ENCODE data around the gene B4GALT2. TPM values are rescaled to one million over a fixed set of nuclear protein-coding genes. Genes with fewer than 3 reads are reported as not detected.

Gene B4GALT2
- total RNA-seq (10 to 100 TPM; 34.8 to 85.7 TPM), polyA plus RNA-seq (ENCODE audit: insufficient read length in 2 of 2) (100 to 1,000 TPM; 134 to 139 TPM)
- long read RNA-seq, donor 1, transcript B4GALT2-203 (7 exons, 2,203 nt) = major isoform, 51 of 104 reads
- long read RNA-seq, donor 1, partial matches to known transcripts = 40 of 104 reads
- long read RNA-seq, donor 1, other reads (novel, unspliced or antisense) = 12 of 104 reads
- long read RNA-seq, donor 2, transcript B4GALT2-203 (7 exons, 2,203 nt) = major isoform, 24 of 47 reads
- long read RNA-seq, donor 2, partial matches to known transcripts = 22 of 47 reads
- long read RNA-seq, donor 2, other reads (novel, unspliced or antisense) = 0 of 47 reads
- long read RNA-seq, donor 3, transcript B4GALT2-203 (7 exons, 2,203 nt) = major isoform, 16 of 50 reads
- long read RNA-seq, donor 3, partial matches to known transcripts = 31 of 50 reads
- long read RNA-seq, donor 3, other reads (novel, unspliced or antisense) = 0 of 50 reads
- long read RNA-seq, donor 4, transcript B4GALT2-203 (7 exons, 2,203 nt) = major isoform, 15 of 28 reads
- long read RNA-seq, donor 4, partial matches to known transcripts = 13 of 28 reads
- long read RNA-seq, donor 4, other reads (novel, unspliced or antisense) = 0 of 28 reads

GRCh38 chr1:43978551-43979260 lies at the start of gene B4GALT2:
Gene B4GALT2, plus strand, starts transcription at chr1:43979210. Its CDS starts 1,951 bp downstream, at chr1:43981161.
- peak within 1 kb of the TSS; percentile 4 for H3K27ac ChIP-seq (ENCODE audit: low read depth, low read length)
- DNase-seq (ENCODE audit: low read depth in 4 of 6, low spot score in 6 of 6) = peak in 2 of 6 donors; percentile 70 to 80
- H3K4me1 ChIP-seq (ENCODE audit: control insufficient read depth, insufficient read depth, low read length) = peaks cover 72% of the 10 kb centered on the region

GRCh38 chr1:43930168-43930948 lies 48.7 kb upstream of the B4GALT2 start:
- Histone ChIP-seq H3K9me3 (ENCODE audit: control insufficient read depth, insufficient read depth, low read length) (no peaks in the 10 kb centered on the region), H3K4me1 (ENCODE audit: control insufficient read depth, insufficient read depth, low read length) (peaks cover 29% of the 10 kb centered on the region), H3K27me3 (ENCODE audit: control insufficient read depth, insufficient read depth, low read length) (peaks cover 19% of the 10 kb centered on the region), H3K27ac (ENCODE audit: low read depth, low read length) (no peak overlapping the region), H3K4me3 (ENCODE audit: low read depth, low read length) (no peak overlapping the region), H3K36me3 (ENCODE audit: control insufficient read depth, insufficient read depth, low read length) (peaks cover 27% of the 10 kb centered on the region)
- no peak for DNase-seq (ENCODE audit: low read depth in 4 of 6, low spot score in 6 of 6)
- WGBS (ENCODE audit: insufficient coverage) = 95% methylated on average over 8 of the region's 10 CpGs

More at GRCh38 chr1:43978551-43979260, at the start of gene B4GALT2:
- H3K36me3 ChIP-seq (ENCODE audit: control insufficient read depth, insufficient read depth, low read length) = peaks cover 53% of the 10 kb centered on the region
- H3K27me3 ChIP-seq (ENCODE audit: control insufficient read depth, insufficient read depth, low read length) = no peaks in the 10 kb centered on the region
- H3K9me3 ChIP-seq (ENCODE audit: control insufficient read depth, insufficient read depth, low read length) = no peaks in the 10 kb centered on the region
- WGBS (ENCODE audit: insufficient coverage) = 3% methylated on average over 54 of the region's 54 CpGs
- H3K4me3 ChIP-seq (ENCODE audit: low read depth, low read length) = peak within 1 kb of the TSS; percentile 48

GRCh38 chr1:43930949-43931275 lies 48.1 kb upstream of the B4GALT2 start:
- no peaks in the 10 kb centered on the region for H3K9me3 ChIP-seq (ENCODE audit: control insufficient read depth, insufficient read depth, low read length)
- peaks cover 34% of the 10 kb centered on the region for H3K4me1 ChIP-seq (ENCODE audit: control insufficient read depth, insufficient read depth, low read length)
- H3K36me3 ChIP-seq (ENCODE audit: control insufficient read depth, insufficient read depth, low read length) = peaks cover 27% of the 10 kb centered on the region
- H3K4me3 ChIP-seq (ENCODE audit: low read depth, low read length) = no peak overlapping the region
- no peak overlapping the region for H3K27ac ChIP-seq (ENCODE audit: low read depth, low read length)
- DNase-seq (ENCODE audit: low read depth in 4 of 6, low spot score in 6 of 6) = no peak
- WGBS (ENCODE audit: insufficient coverage) = 79% methylated on average over 4 of the region's 4 CpGs
- peaks cover 19% of the 10 kb centered on the region for H3K27me3 ChIP-seq (ENCODE audit: control insufficient read depth, insufficient read depth, low read length)

GRCh38 chr1:43931711-43932660 lies 47.0 kb upstream of the B4GALT2 start:
- no peaks in the 10 kb centered on the region for H3K9me3 ChIP-seq (ENCODE audit: control insufficient read depth, insufficient read depth, low read length)
- peaks cover 26% of the 10 kb centered on the region for H3K36me3 ChIP-seq (ENCODE audit: control insufficient read depth, insufficient read depth, low read length)
- H3K27ac ChIP-seq (ENCODE audit: low read depth, low read length) = no peak overlapping the region
- H3K27me3 ChIP-seq (ENCODE audit: control insufficient read depth, insufficient read depth, low read length) = peaks cover 19% of the 10 kb centered on the region
- DNase-seq (ENCODE audit: low read depth in 4 of 6, low spot score in 6 of 6) = no peak
- H3K4me3 ChIP-seq (ENCODE audit: low read depth, low read length) = no peak overlapping the region
- H3K4me1 ChIP-seq (ENCODE audit: control insufficient read depth, insufficient read depth, low read length) = peaks cover 41% of the 10 kb centered on the region
- 85% methylated on average over 9 of the region's 13 CpGs for WGBS (ENCODE audit: insufficient coverage)

- DNase-seq (ENCODE audit: low read depth in 4 of 6, low spot score in 6 of 6) = no peak
- H3K4me1 ChIP-seq (ENCODE audit: control insufficient read depth, insufficient read depth, low read length) = peaks cover 45% of the 10 kb centered on the region
- no peaks in the 10 kb centered on the region for H3K9me3 ChIP-seq (ENCODE audit: control insufficient read depth, insufficient read depth, low read length)
- 20% methylated on average over 8 of the region's 8 CpGs for WGBS (ENCODE audit: insufficient coverage)
- H3K27me3 ChIP-seq (ENCODE audit: control insufficient read depth, insufficient read depth, low read length) = peaks cover 19% of the 10 kb centered on the region
- peak overlapping the region; percentile 22 for H3K4me3 ChIP-seq (ENCODE audit: low read depth, low read length)
- peaks cover 30% of the 10 kb centered on the region for H3K36me3 ChIP-seq (ENCODE audit: control insufficient read depth, insufficient read depth, low read length)
- H3K27ac ChIP-seq (ENCODE audit: low read depth, low read length) = no peak overlapping the region
Observed at GRCh38 chr1:43932786-43933385, 46.1 kb upstream of the B4GALT2 start.

- Histone ChIP-seq H3K9me3 (ENCODE audit: control insufficient read depth, insufficient read depth, low read length) (no peaks in the 10 kb centered on the region), H3K36me3 (ENCODE audit: control insufficient read depth, insufficient read depth, low read length) (peaks cover 30% of the 10 kb centered on the region), H3K27ac (ENCODE audit: low read depth, low read length) (no peak within 1 kb of the TSS), H3K4me3 (ENCODE audit: low read depth, low read length) (peak within 1 kb of the TSS; percentile 22), H3K4me1 (ENCODE audit: control insufficient read depth, insufficient read depth, low read length) (peaks cover 46% of the 10 kb centered on the region), H3K27me3 (ENCODE audit: control insufficient read depth, insufficient read depth, low read length) (peaks cover 19% of the 10 kb centered on the region)
- no peak for DNase-seq (ENCODE audit: low read depth in 4 of 6, low spot score in 6 of 6)
- 4% methylated on average over 39 of the region's 42 CpGs for WGBS (ENCODE audit: insufficient coverage)
Observed at GRCh38 chr1:43933386-43934100, 45.5 kb upstream of the B4GALT2 start, which contains the start of gene ARTN. Gene ARTN, plus strand, starts transcription at chr1:43933801. Its CDS starts 1,856 bp downstream, at chr1:43935657.

GRCh38 chr1:43934101-43934985 lies 44.7 kb upstream of the B4GALT2 start:
- DNase-seq (ENCODE audit: low read depth in 4 of 6, low spot score in 6 of 6) = peak in 5 of 6 donors; percentile 45 to 92 (median 63)
- peak overlapping the region; percentile 12 for H3K4me3 ChIP-seq (ENCODE audit: low read depth, low read length)

More at GRCh38 chr1:43934101-43934985, 44.7 kb upstream of the B4GALT2 start:
- WGBS (ENCODE audit: insufficient coverage) = 50% methylated on average over 12 of the region's 13 CpGs
- Histone ChIP-seq H3K9me3 (ENCODE audit: control insufficient read depth, insufficient read depth, low read length) (no peaks in the 10 kb centered on the region), H3K27ac (ENCODE audit: low read depth, low read length) (no peak overlapping the region), H3K27me3 (ENCODE audit: control insufficient read depth, insufficient read depth, low read length) (peaks cover 19% of the 10 kb centered on the region), H3K4me1 (ENCODE audit: control insufficient read depth, insufficient read depth, low read length) (peaks cover 49% of the 10 kb centered on the region), H3K36me3 (ENCODE audit: control insufficient read depth, insufficient read depth, low read length) (peaks cover 30% of the 10 kb centered on the region)

Measured in spinal cord (tissue), 10 donors.